HEK293T (cell line): ENCODE measurements around the gene ZNF622.

Experiments
- FOXA1 ChIP-seq: fragments of 450-650 bp; IDR thresholded peaks from 2 replicates; pipeline ENCODE4 v1.6.1; 2016; ENCODE audit warnings: mild to moderate bottlenecking
- NFRKB ChIP-seq: fragments of 450-650 bp; IDR thresholded peaks from 2 replicates; pipeline ENCODE4 v1.6.1; 2016; ENCODE audit warnings: mild to moderate bottlenecking, moderate library complexity
- SP1 ChIP-seq: fragments of 450-650 bp; IDR thresholded peaks from 2 replicates; pipeline ENCODE4 v1.6.1; 2017
- TARDBP ChIP-seq: fragments of 450-650 bp; IDR thresholded peaks from 2 replicates; pipeline ENCODE4 v1.6.1; 2016
- TF ChIP-seq, protein P1 (sequence below): fragments of 450-650 bp; IDR thresholded peaks from 2 replicates; pipeline ENCODE4 v1.6.1; 2016

DNA sequence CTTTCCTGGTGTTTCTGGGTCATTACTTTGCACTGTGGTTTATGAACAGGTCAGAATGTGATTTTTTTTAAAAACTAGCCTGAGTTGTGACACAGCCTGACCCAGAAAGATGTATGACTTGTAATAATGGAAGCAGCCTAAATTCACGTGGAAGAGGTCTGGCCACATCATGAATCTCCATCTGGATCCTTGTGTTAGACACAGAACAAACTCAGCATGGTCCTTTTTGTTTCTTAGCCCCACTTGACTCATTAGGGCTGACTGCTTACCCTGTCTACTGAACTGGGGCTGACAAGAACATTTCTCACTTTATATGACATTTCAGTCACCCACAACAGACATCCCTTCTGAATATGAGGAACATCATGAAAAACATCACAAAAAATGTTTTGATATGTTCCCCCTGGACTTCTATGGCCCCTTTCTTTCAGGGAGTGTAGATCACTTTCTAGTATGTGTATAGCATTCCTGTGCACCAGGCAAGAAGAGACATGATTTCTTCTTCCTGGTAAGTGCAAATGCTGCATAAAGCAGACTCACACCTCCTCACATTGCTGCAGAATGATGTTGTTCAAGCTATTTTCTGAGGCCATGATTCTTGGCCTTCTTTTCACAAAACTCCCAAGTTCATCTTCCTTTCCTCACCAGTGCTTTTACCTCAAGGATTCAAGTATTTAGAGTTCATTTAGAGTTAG is 52.3 kb downstream of the ZNF622 start:
- TF ChIP-seq, protein P1, sequence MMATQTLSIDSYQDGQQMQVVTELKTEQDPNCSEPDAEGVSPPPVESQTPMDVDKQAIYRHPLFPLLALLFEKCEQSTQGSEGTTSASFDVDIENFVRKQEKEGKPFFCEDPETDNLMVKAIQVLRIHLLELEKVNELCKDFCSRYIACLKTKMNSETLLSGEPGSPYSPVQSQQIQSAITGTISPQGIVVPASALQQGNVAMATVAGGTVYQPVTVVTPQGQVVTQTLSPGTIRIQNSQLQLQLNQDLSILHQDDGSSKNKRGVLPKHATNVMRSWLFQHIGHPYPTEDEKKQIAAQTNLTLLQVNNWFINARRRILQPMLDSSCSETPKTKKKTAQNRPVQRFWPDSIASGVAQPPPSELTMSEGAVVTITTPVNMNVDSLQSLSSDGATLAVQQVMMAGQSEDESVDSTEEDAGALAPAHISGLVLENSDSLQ, result no peak
- TF ChIP-seq NFRKB (no peak), SP1 (no peak), FOXA1 (no peak), TARDBP (no peak)
